Upper lobe of right lung (tissue), 1 donor: ENCODE data around the gene RAB26. TPM values are rescaled to one million over a fixed set of nuclear protein-coding genes. Genes with fewer than 3 reads are reported as not detected.

Source experiments
- ATAC-seq: fragments of 200-7000 bp; cut with Tn5 transposase; one replicate; pipeline ENCODE4 v1.9.1; 2020; ENCODE audit warnings: mild to moderate bottlenecking, moderate library complexity
- DNase-seq: peaks from one replicate; pipeline ENCODE4 v3.0.0-alpha.2; 2020
- H3K27ac ChIP-seq: fragments of 200-600 bp; one replicate; pipeline ENCODE4 v1.8.0; 2022
- H3K27me3 ChIP-seq: fragments of 200-600 bp; one replicate; pipeline ENCODE4 v1.8.0; 2022; ENCODE audit warnings: mild to moderate bottlenecking
- H3K36me3 ChIP-seq: fragments of 200-600 bp; one replicate; pipeline ENCODE4 v1.8.0; 2022
- H3K4me1 ChIP-seq: fragments of 200-600 bp; one replicate; pipeline ENCODE4 v1.8.0; 2022
- H3K4me3 ChIP-seq: fragments of 200-600 bp; one replicate; pipeline ENCODE4 v1.8.0; 2022; ENCODE audit warnings: mild to moderate bottlenecking
- H3K9me3 ChIP-seq: fragments of 200-600 bp; one replicate; pipeline ENCODE4 v1.8.0; 2022
- CTCF ChIP-seq: fragments of 200-600 bp; IDR thresholded peaks from one replicate; pipeline ENCODE4 v1.8.0; 2022; ENCODE audit warnings: antibody characterized with exemption
- intact Hi-C: fragments of 100-400 bp; cut with DNase I; formaldehyde crosslinking; loops from one replicate; pipeline ENCODE4 v1.11.0; 2022
- total RNA-seq: library from RNA; stranded (reverse); fragmentation: NEBNext Ultra II Directional; extraction: Animal tissue kit (Norgen Biotek cat#: 25700); gene quantifications from one replicate; pipeline ENCODE4 v1.2.1, GENCODE V29; 2021
- donor health status: DM: no; HTN: yes; CAD: no; lungs with severe emphysema.

Gene RAB26
- total RNA-seq, 1 donor from 2014 or later = 0.67 TPM

- Histone ChIP-seq H3K36me3 (peaks cover 26% of the 10 kb centered on the region), H3K4me1 (no peaks in the 10 kb centered on the region), H3K27me3 (no peaks in the 10 kb centered on the region), H3K27ac (no peak overlapping the region), H3K9me3 (no peaks in the 10 kb centered on the region), H3K4me3 (no peak overlapping the region)
- no peak for TF ChIP-seq CTCF
- intact Hi-C loops = no loop called here
- DNase-seq = no peak
- ATAC-seq = no peak
Observed at GRCh38 chr16:2179107-2179501, 30.7 kb downstream of the RAB26 start.

- ATAC-seq = no peak
- Histone ChIP-seq H3K36me3 (peaks cover 21% of the 10 kb centered on the region), H3K4me1 (no peaks in the 10 kb centered on the region), H3K27ac (no peak overlapping the region), H3K4me3 (no peak overlapping the region), H3K27me3 (no peaks in the 10 kb centered on the region), H3K9me3 (no peaks in the 10 kb centered on the region)
- intact Hi-C loops = no loop called here
- DNase-seq = no peak
- no peak for TF ChIP-seq CTCF
Observed at GRCh38 chr16:2179576-2179975, 31.2 kb downstream of the RAB26 start.

- H3K27ac ChIP-seq = no peak overlapping the region
- DNase-seq (no peak), ATAC-seq (no peak)
- no peaks in the 10 kb centered on the region for H3K9me3 ChIP-seq
- no peaks in the 10 kb centered on the region for H3K27me3 ChIP-seq
- H3K36me3 ChIP-seq = peaks cover 12% of the 10 kb centered on the region
- no peak overlapping the region for H3K4me3 ChIP-seq
- intact Hi-C loops = no loop called here
- TF ChIP-seq CTCF = no peak
- no peaks in the 10 kb centered on the region for H3K4me1 ChIP-seq
Observed at GRCh38 chr16:2180461-2180860, 32.0 kb downstream of the RAB26 start.

- Histone ChIP-seq H3K9me3 (no peaks in the 10 kb centered on the region), H3K36me3 (peaks cover 4% of the 10 kb centered on the region), H3K27ac (no peak overlapping the region), H3K4me1 (no peaks in the 10 kb centered on the region), H3K27me3 (no peaks in the 10 kb centered on the region), H3K4me3 (no peak overlapping the region)
- ATAC-seq (no peak), DNase-seq (no peak)
- TF ChIP-seq CTCF = no peak
- intact Hi-C loops = no loop called here
Observed at GRCh38 chr16:2180962-2181923, 32.8 kb downstream of the RAB26 start.

- no peak for TF ChIP-seq CTCF
- Histone ChIP-seq H3K27me3 (no peaks in the 10 kb centered on the region), H3K4me1 (no peaks in the 10 kb centered on the region), H3K9me3 (no peaks in the 10 kb centered on the region), H3K27ac (no peak overlapping the region), H3K4me3 (no peak overlapping the region), H3K36me3 (no peaks in the 10 kb centered on the region)
- DNase-seq (no peak), ATAC-seq (no peak)
- intact Hi-C loops = no loop called here
Observed at GRCh38 chr16:2181952-2182351, 33.5 kb downstream of the RAB26 start.
